ENCODE measurements around the gene SORCS2.

Gene SORCS2

DNA sequence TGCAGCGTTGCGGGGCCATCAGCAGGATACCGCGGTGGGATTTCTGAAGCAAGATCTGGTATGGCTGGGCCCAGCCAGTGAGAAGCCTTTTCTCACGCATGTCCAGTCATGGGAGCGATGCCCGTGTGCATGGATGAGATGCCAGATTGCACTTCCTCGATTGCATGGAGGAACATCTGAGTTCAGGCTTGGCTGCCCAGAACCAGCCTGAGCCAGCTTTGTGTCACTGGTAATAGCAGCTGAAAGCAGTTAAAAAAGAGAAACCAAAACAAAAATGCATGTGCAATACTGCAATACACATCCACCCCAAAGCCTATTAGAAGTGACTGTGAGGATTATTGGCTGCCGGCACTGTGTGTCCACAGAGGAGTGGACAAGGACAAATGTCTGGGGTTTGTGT is 183.1 kb downstream of the SORCS2 start:
- DNase-seq (ENCODE audit: low read depth), result peak; percentile 65

GRCh38 chr4:7377223-7377865 is 185.0 kb downstream of the SORCS2 start:
- DNase-seq (ENCODE audit: low read depth), result no peak

GRCh38 chr4:7379186-7379585 is 186.8 kb downstream of the SORCS2 start:
- DNase-seq (ENCODE audit: low read depth), result no peak

- DNase-seq (ENCODE audit: low read depth), result no peak
Observed at GRCh38 chr4:7379719-7380118, 187.4 kb downstream of the SORCS2 start.

DNA sequence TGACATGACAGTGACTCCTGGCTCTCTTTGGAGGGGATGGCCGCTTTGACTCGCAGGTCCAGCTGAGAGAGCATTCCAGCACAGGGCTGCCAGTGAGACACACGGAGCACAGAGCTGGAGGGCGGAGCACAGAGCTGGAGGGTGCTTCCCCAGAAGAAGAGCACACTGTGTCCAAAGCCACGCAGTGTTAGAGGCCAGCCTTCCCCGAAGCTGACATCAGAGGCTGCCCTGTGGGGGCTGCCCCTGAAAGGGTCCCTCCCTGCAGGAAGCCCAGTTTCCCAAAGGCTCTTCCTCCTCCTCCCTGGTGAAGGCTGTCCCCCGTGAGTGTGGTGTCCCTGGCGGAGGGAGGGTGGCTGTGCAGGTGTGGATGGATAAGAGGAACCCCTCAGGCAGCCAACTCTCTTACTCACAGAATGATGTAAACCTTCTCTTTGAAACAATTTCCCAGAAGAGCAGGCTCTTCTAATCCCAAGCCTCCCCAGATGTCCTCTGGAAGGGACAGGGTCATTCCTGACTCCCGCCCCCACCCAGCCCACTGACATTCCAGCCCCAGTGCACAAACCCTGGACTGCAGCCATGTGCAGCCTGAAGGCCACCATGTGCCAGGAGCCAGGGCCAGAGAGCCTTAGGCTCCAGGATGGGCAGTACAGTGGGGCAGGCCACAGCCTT is 189.0 kb downstream of the SORCS2 start:
- no peak for DNase-seq (ENCODE audit: low read depth)

DNA sequence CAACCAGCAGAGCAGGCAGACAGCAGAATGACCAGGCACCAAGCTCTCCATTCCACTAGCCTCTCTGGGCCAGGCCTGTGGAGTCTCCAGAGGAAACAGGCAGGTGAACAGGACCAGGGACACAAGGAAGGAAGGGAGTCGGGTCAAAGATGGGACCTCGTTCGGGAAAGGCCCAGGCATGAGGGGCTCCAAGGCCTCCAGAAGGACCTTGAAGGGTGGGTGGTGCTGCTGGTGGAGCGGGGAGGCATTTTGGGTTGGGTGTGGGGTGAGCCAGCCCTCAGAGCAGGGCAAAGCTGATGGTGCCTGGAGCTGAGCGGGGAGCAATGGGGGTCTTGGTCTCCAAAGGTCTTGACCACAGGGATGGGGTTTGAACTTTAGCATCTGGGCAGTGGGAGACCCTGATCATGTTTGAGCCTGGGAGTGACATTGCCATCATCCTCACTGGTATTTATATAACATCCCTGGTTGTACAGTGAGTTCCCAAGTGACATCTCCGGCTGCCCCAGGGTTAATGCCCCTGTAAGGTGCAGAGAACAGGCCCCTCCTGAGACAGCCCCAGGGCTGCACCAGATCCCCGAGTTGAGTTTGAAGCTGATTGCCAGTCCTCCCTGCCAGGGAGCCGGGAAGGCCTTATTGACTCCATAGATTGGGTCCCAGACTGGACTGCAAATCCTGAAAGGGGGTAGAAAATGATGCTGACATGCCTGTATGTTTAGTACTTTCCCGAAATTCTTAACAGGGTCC is 189.7 kb downstream of the SORCS2 start:
- no peak for DNase-seq (ENCODE audit: low read depth)

DNA sequence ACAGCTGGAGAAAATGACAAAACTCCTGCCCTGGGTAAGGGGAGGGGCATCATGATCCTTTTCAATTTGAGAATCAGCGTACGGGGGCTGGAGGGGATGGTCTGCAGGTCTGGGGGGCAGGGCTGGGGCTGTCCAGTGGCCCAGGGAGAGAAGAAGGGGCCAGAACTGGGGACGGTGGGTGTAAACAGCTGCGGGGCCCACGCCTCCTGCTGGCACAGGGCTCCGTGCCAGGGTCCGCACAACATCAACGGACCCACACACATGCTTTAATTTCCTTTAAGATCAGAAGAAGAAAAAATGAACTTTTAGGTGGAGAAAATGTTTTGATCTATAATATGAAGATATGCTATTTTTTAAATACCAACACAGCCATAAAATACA is 190.3 kb downstream of the SORCS2 start:
- DNase-seq (ENCODE audit: low read depth), result no peak

DNA sequence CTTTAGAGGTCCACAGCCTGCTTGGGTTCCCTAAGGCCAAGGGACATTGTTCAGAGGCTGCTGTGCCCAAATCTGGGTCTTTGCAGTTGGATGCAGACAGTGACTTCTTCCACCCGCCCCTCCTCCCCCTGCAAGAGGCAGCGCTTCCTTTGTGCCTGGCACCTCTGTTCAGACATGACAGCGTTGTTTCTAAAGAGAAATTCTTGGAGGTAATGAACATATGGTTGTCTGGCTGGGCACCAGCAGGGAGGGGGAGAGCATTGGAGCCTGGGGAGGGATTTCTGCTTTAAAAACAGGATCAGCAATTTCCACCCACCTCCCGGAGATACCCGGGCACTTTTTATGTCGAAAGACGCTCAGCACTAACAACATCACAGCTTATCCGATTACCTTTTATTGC is 190.9 kb downstream of the SORCS2 start:
- DNase-seq (ENCODE audit: low read depth), result no peak

DNA sequence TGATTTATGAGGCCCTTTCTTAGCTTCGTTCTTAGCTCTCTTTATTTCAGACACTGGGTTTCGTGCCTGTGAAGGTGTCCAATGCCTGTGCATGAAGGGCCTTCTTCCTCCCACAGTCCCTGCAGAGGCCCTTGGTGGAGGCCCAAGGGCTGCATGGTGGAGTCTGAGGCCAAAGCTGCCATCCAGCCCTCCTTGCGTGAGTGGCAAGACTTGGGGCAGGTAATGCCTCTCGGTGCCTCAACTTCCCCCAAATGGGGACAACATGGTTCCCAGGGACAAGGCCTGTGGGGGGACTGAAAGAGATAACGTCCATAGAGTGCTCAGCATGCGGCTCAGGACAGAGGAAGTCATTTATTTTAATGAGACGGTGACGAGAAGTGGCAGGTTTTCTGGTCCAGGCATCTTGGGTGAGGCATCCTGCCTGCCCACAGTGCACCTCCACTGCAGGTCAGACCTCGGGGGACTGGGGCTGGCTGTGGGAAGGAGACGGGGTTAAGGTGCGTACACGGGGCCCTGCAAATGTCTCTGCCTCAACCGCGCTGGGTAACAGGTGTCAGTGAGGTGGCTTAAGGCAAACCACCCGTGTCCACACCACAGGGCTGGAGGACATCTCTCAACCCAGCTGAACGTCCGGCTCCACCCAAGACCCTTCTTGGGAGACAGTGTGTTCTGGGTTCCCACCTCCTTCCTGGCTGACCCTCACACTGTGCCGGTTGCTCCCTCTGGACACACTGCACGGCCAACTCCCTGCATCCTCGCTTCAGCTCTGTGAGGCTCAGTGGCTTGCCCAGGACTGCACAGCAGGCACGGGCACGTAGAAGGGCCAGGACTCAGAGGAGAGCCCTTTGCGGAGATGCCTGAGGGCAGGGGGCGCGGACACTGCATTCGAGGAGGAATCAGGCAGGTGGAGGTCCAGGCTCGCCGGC is 191.9 kb downstream of the SORCS2 start:
- DNase-seq (ENCODE audit: low read depth), result no peak

GRCh38 chr4:7384929-7385890 is 192.9 kb downstream of the SORCS2 start:
- no peak for DNase-seq (ENCODE audit: low read depth)

DNA sequence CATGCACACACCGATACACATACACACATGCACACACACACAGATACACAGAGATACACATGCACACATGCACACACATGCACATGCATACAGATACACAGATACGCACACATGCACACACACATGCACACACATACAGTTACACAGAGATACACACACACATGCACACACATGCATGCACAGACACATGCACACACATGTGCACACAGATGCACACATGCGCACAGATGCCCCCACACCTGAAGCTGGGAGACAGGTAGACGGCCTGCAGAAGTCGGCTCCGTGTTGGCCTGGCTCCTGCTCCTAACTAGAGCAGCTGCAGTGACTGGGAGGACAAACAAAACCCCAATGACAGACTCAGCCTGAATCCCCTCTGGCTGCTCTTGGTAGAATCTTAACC is 195.6 kb downstream of the SORCS2 start:
- no peak for DNase-seq (ENCODE audit: low read depth)

- DNase-seq (ENCODE audit: low read depth), result no peak
Observed at GRCh38 chr4:7388627-7389026, 196.3 kb downstream of the SORCS2 start.

- no peak for DNase-seq (ENCODE audit: low read depth)
Observed at GRCh38 chr4:7389101-7389701, 196.9 kb downstream of the SORCS2 start.

GRCh38 chr4:7389719-7390118 is 197.4 kb downstream of the SORCS2 start:
- no peak for DNase-seq (ENCODE audit: low read depth)

GRCh38 chr4:7390336-7390735 is 198.0 kb downstream of the SORCS2 start:
- no peak for DNase-seq (ENCODE audit: low read depth)

- DNase-seq (ENCODE audit: low read depth), result no peak
Observed at GRCh38 chr4:7390906-7391636, 198.7 kb downstream of the SORCS2 start.

- no peak for DNase-seq (ENCODE audit: low read depth)
Observed at GRCh38 chr4:7391637-7392437, 199.5 kb downstream of the SORCS2 start.

DNA sequence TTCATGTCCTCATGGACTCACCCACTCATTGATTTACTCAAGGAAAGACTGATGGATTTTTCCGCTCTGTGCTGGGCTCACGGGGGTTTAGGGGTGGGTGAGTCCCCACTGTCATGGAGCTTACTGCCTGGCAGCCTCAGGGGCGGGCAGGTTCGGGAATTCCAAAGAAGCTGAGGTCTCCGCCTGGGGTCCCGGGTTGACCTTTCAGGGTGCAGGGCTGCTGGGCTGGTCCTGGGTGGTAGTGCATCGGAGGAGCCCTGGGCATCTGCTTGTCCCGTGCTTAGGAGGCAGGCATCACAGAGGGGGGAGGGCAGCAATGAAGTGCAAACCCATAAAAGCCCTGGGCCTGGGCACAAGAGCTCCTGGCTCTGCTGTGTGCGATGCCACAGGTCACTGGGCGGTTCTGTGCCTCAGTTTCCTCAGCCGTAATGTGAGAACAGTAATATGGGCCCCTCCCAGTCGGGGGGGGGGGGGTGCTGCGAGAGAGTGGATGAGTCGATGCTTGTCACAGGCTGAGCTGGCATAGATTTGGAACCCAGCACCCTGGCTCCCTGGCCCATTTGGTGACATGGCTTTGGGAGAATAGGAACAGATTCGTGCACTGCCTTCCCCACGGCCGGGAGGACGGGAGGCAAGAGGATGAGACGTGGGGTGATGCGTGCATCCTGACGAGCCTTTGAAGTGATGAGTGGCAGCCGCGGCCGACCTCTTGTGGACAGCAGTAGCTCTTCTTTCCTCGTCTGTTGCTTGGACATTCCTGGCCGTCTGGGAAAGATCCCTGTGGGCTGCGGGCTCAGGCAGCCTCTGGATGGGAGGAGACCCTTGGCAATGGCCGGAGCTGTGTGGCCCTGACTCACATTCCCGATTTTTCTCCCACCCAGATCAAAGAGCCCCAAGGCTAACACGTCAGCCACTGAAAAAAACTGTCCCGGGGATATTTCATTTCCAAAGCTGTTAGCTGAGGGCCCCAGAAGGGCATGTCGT is 200.4 kb downstream of the SORCS2 start:
- no peak for DNase-seq (ENCODE audit: low read depth)

Data from GM04504 (cell line).